HepG2 (cell line): ENCODE measurements around the gene LEMD3. TPM values are rescaled to one million over a fixed set of nuclear protein-coding genes. Genes with fewer than 3 reads are reported as not detected.

Source experiments
- ATAC-seq: fragments of 200-7000 bp; cut with Tn5 transposase; 3 replicates; pipeline ENCODE4 v1.9.1; 2020; ENCODE audit warnings: mild to moderate bottlenecking, moderate library complexity
- BruUV-seq: library from RNA; stranded (reverse); fragments of 400-500 nt; replicated peaks from 2 replicates; lab custom pipeline; 2021; lab: Mats Ljungman, UMichigan
- CTCF ChIA-PET: fragments of 300-600 bp; formaldehyde crosslinking; extraction: SDS; loops from one replicate; lab custom pipeline; 2021; ENCODE audit warnings: low total read pairs, inconsistent platforms, low intra/inter-chr PET ratio; lab: Yijun Ruan, JAX
- POLR2A ChIA-PET: fragments of 350-600 bp; sonication (Branson Sonifier 250); formaldehyde crosslinking; loops from one replicate; lab custom pipeline; 2020; ENCODE audit warnings: antibody characterized with exemption, inconsistent platforms; lab: Yijun Ruan, JAX
- DNase-seq: peaks from one replicate; pipeline ENCODE4 v3.0.0-alpha.2; 2015; ENCODE audit warnings: low spot score
- FAIRE-seq: peaks from 3 replicates; lab custom pipeline; 2011; peaks lifted over from hg19 to GRCh38; lab: Jason Lieb, UNC
- H2AFZ ChIP-seq: one replicate; pipeline ENCODE4 v1.6.1; 2011; ENCODE audit warnings: low read length, inconsistent platforms
- H3K27ac ChIP-seq: fragments of 300-600 bp; 3 replicates; pipeline ENCODE4 v1.8.0; 2011; ENCODE audit warnings: mixed run types, mild to moderate bottlenecking, mixed read lengths, low read length, inconsistent platforms; ENCODE audit not compliant: insufficient read depth; ENCODE audit errors: extremely low read length
- H3K27me3 ChIP-seq, 2 experiments: fragments of 200-600 bp in 1 of 2; 2 replicates in 1 of 2; 3 replicates in 1 of 2; pipeline versions ENCODE4 v1.6.0 to v1.8.0; 2011; ENCODE audit warnings: low read length in 2 of 2, mild to moderate bottlenecking in 2 of 2, moderate library complexity in 2 of 2, inconsistent platforms in 1 of 2; ENCODE audit not compliant: insufficient read depth in 2 of 2, control insufficient read depth in 1 of 2
- H3K36me3 ChIP-seq, 2 experiments: fragments of 200-600 bp in 1 of 2; replicated peaks in 1 of 2; 2 replicates in 1 of 2; 3 replicates in 1 of 2; pipeline versions ENCODE4 v1.5.1 to v1.8.0; 2011; ENCODE audit warnings: low read length in 2 of 2, inconsistent platforms in 1 of 2; ENCODE audit not compliant: insufficient read depth in 2 of 2, control insufficient read depth in 1 of 2
- H3K4me1 ChIP-seq: 2 replicates; pipeline ENCODE4 v1.5.1; 2012; ENCODE audit warnings: low read length, inconsistent platforms; ENCODE audit not compliant: insufficient read depth
- H3K4me2 ChIP-seq: 2 replicates; pipeline ENCODE4 v1.6.0; 2011; ENCODE audit warnings: low read depth, low read length, inconsistent platforms
- H3K4me3 ChIP-seq, 3 experiments: fragments of 200-600 bp in 1 of 3; sonication (generic), shearing (Covaris generic) in 1 of 3; replicated peaks in 1 of 3; 2 replicates each; pipeline ENCODE4 v1.5.1; 2011 to 2016; ENCODE audit warnings: low read length in 3 of 3, inconsistent platforms in 2 of 3, low read depth in 2 of 3, mild to moderate bottlenecking in 2 of 3, control low read depth in 1 of 3, mixed read lengths in 1 of 3; ENCODE audit not compliant: insufficient read depth in 1 of 3
- H3K79me2 ChIP-seq: one replicate; pipeline ENCODE4 v1.6.1; 2011; ENCODE audit warnings: low read length, inconsistent platforms; ENCODE audit not compliant: insufficient read depth
- H3K9ac ChIP-seq: 2 replicates; pipeline ENCODE4 v1.6.0; 2011; ENCODE audit warnings: mild to moderate bottlenecking, low read depth, low read length, inconsistent platforms; ENCODE audit not compliant: insufficient read depth
- H3K9me3 ChIP-seq: 2 replicates; pipeline ENCODE4 v1.5.1; 2012; ENCODE audit warnings: mild to moderate bottlenecking, low read length
- H4K20me1 ChIP-seq: 2 replicates; pipeline ENCODE4 v1.6.0; 2011; ENCODE audit warnings: inconsistent platforms, mild to moderate bottlenecking, low read length, moderate library complexity; ENCODE audit not compliant: insufficient read depth
- DPF2 ChIP-seq: sonication (generic); formaldehyde crosslinking; IDR thresholded peaks from 2 replicates; pipeline ENCODE4 v1.4.0; 2020; ENCODE audit warnings: mild to moderate bottlenecking, low read depth, missing genetic modification reagents, borderline replicate concordance
- HOXD1 ChIP-seq: sonication (generic); formaldehyde crosslinking; IDR thresholded peaks from 2 replicates; pipeline ENCODE4 v1.5.0; 2020; ENCODE audit warnings: missing genetic modification reagents
- JARID2 ChIP-seq: sonication (generic); formaldehyde crosslinking; IDR thresholded peaks from 2 replicates; pipeline ENCODE4 v1.8.1; 2023; ENCODE audit warnings: missing genetic modification reagents, inconsistent platforms; ENCODE audit not compliant: insufficient replicate concordance
- ZGPAT ChIP-seq: IDR thresholded peaks from 2 replicates; pipeline ENCODE4 v1.6.1; 2016; ENCODE audit warnings: mild to moderate bottlenecking
- ZKSCAN5 ChIP-seq: sonication (generic); formaldehyde crosslinking; IDR thresholded peaks from 2 replicates; pipeline ENCODE4 v1.5.1; 2020; ENCODE audit warnings: mild to moderate bottlenecking, missing genetic modification reagents
- ZKSCAN8 ChIP-seq: IDR thresholded peaks from 2 replicates; pipeline ENCODE4 v1.6.1; 2016; ENCODE audit warnings: borderline replicate concordance, missing genetic modification reagents, missing compliant biosample characterization
- ZNF556 ChIP-seq: sonication (generic); formaldehyde crosslinking; IDR thresholded peaks from 2 replicates; pipeline ENCODE4 v1.4.0; 2020; ENCODE audit warnings: mild to moderate bottlenecking, missing genetic modification reagents, borderline replicate concordance
- ZNF572 ChIP-seq: sonication (generic); formaldehyde crosslinking; IDR thresholded peaks from 2 replicates; pipeline ENCODE4 v1.5.1; 2020; ENCODE audit warnings: mild to moderate bottlenecking, missing genetic modification reagents
- ZNF724P ChIP-seq: sonication (generic); formaldehyde crosslinking; IDR thresholded peaks from 2 replicates; pipeline ENCODE4 v1.8.0; 2022; ENCODE audit warnings: missing genetic modification reagents, borderline replicate concordance
- WGBS: methylation state at CpG from one replicate; pipeline ENCODE4 v1.1.6; 2017; ENCODE audit warnings: low lambda C conversion rate; 5-methylcytosine and 5-hydroxymethylcytosine counted together
- in situ Hi-C: cut with HindIII; loops from 2 replicates; pipeline ENCODE4 v1.10.0; 2017; ENCODE audit warnings: low pct_unique_long_range_greater_than_20kb; ENCODE audit not compliant: extremely low pct_ligation_motif_present
- intact Hi-C: fragments of 100-400 bp; cut with micrococcal nuclease; formaldehyde crosslinking; loops from one replicate; pipeline ENCODE4 v1.10.0; 2022; ENCODE audit not compliant: unreplicated experiment
- polyA plus RNA-seq, 8 experiments: library from polyadenylated mRNA; depleted of rRNA in 3 of 8; stranded (reverse) in 7 of 8; unstranded in 1 of 8; fragments of >200 nt; fragmentation: Illumina TruSeq in 4 of 8; extraction: Trizol in 4 of 8; gene quantifications; 2 replicates each; pipeline versions ENCODE4 v1.2.1 to v1.2.3, GENCODE V29; 2011 to 2016; ENCODE audit warnings: low read depth in 4 of 8, missing spikeins in 1 of 8, mixed read lengths in 1 of 8; ENCODE audit not compliant: insufficient read depth in 1 of 8
- total RNA-seq, 5 experiments: library from RNA; depleted of rRNA; stranded (reverse); fragments of >200 nt; fragmentation: Illumina TruSeq; extraction: Trizol; gene quantifications; 2 replicates each; pipeline ENCODE4 v1.2.3, GENCODE V29; 2016; ENCODE audit warnings: low read depth in 1 of 5
- TF ChIP-seq, protein P1 (sequence below): sonication (generic); formaldehyde crosslinking; IDR thresholded peaks from 2 replicates; pipeline ENCODE4 v1.5.0; 2020; ENCODE audit warnings: missing genetic modification reagents, mild to moderate bottlenecking, borderline replicate concordance
- TF ChIP-seq, protein P2 (sequence below): sonication (generic); formaldehyde crosslinking; IDR thresholded peaks from 2 replicates; pipeline ENCODE4 v1.4.0; 2020; ENCODE audit warnings: low read depth, missing genetic modification reagents

The LEMD3 gene
- total and polyA plus RNA-seq, 2 of the 13 experiments (the other 11 are each of a cell fraction or from before 2014, with no cell fraction given): 9.3 to 18.7 TPM

DNA sequence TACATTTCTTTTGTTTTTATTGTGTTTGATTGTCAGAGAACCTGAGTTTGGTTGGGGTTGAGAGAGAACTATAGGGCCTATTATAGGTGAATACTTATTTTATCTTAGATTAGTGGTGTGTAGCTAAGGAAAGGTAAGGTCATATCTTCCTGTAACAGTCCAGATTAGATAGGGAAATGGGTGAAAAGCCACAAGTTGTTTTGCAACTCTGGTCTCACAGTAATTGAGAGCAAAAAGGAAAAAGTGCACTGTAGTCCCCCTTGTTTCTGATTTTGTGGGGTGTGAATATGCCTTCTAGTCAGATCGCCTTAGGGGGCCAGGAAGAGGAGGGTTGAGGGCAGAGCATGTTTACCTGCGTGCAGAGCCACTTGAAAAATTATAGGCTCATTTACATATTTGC lies 118.0 kb downstream of the LEMD3 start:
- no peak for DNase-seq
- H3K4me1 ChIP-seq: no peaks in the 10 kb centered on the region
- H2AFZ ChIP-seq: no peak overlapping the region
- POLR2A ChIA-PET: no interaction called here
- H3K4me3 ChIP-seq: no peak overlapping the region
- no peaks in the 10 kb centered on the region for H3K27me3 ChIP-seq
- no peaks in the 10 kb centered on the region for H4K20me1 ChIP-seq
- intact Hi-C loops (no loop called here), in situ Hi-C loops (no loop called here)
- H3K9me3 ChIP-seq: no peaks in the 10 kb centered on the region
- no peak overlapping the region for H3K9ac ChIP-seq
- no TSS peak for BruUV-seq
- no peaks in the 10 kb centered on the region for H3K79me2 ChIP-seq
- H3K27ac ChIP-seq: no peak overlapping the region
- ATAC-seq: no peak
- no peak for TF ChIP-seq HOXD1 (CRISPR knock-in tag)
- TF ChIP-seq ZNF556 (CRISPR knock-in tag): no peak
- TF ChIP-seq, protein P1, sequence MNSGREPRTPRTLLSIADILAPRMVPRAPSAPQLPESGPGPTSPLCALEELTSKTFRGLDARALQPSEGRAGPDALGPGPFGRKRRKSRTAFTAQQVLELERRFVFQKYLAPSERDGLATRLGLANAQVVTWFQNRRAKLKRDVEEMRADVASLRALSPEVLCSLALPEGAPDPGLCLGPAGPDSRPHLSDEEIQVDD (CRISPR knock-in tag): no peak
- TF ChIP-seq, protein P2, sequence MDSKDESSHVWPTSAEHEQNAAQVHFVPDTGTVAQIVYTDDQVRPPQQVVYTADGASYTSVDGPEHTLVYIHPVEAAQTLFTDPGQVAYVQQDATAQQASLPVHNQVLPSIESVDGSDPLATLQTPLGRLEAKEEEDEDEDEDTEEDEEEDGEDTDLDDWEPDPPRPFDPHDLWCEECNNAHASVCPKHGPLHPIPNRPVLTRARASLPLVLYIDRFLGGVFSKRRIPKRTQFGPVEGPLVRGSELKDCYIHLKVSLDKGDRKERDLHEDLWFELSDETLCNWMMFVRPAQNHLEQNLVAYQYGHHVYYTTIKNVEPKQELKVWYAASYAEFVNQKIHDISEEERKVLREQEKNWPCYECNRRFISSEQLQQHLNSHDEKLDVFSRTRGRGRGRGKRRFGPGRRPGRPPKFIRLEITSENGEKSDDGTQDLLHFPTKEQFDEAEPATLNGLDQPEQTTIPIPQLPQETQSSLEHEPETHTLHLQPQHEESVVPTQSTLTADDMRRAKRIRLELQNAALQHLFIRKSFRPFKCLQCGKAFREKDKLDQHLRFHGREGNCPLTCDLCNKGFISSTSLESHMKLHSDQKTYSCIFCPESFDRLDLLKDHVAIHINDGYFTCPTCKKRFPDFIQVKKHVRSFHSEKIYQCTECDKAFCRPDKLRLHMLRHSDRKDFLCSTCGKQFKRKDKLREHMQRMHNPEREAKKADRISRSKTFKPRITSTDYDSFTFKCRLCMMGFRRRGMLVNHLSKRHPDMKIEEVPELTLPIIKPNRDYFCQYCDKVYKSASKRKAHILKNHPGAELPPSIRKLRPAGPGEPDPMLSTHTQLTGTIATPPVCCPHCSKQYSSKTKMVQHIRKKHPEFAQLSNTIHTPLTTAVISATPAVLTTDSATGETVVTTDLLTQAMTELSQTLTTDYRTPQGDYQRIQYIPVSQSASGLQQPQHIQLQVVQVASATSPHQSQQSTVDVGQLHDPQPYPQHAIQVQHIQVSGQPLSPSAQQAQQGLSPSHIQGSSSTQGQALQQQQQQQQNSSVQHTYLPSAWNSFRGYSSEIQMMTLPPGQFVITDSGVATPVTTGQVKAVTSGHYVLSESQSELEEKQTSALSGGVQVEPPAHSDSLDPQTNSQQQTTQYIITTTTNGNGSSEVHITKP (CRISPR knock-in tag): no peak
- no peak for TF ChIP-seq ZKSCAN5 (CRISPR knock-in tag)
- no peak for TF ChIP-seq ZKSCAN8 (CRISPR knock-in tag)
- TF ChIP-seq ZNF724P (CRISPR knock-in tag): no peak
- TF ChIP-seq ZGPAT (CRISPR knock-in tag): no peak
- TF ChIP-seq DPF2: no peak
- no peak for TF ChIP-seq ZNF572 (CRISPR knock-in tag)
- TF ChIP-seq JARID2 (CRISPR knock-in tag): no peak
- no peaks in the 10 kb centered on the region for H3K36me3 ChIP-seq
- CTCF ChIA-PET: no interaction called here
- FAIRE-seq: no peak
- H3K4me2 ChIP-seq: no peak overlapping the region
- 93% methylated on average over 2 of the region's 2 CpGs for WGBS
